Tibial nerve (tissue), 4 donors: Measurements from ENCODE around the gene ABCB4. TPM values are rescaled to one million over a fixed set of nuclear protein-coding genes. Genes with fewer than 3 reads are reported as not detected.

Experiments used
- DNase-seq, 2 donors: peaks; one replicate each; pipeline ENCODE4 v3.0.0-alpha.2; 2019; ENCODE audit warnings: low spot score in 2 of 2
- H3K27ac ChIP-seq, 4 donors: fragments of 200-600 bp; sonication (generic) in 3 of 4; one replicate each; pipeline ENCODE4 v1.5.1; 2017 to 2019; ENCODE audit warnings: mild to moderate bottlenecking in 1 of 4
- H3K27me3 ChIP-seq, 2 donors: fragments of 200-600 bp; sonication (generic) in 1 of 2; one replicate each; pipeline versions ENCODE4 v1.5.1 to v1.6.0; 2017 to 2019
- H3K36me3 ChIP-seq, 3 donors: fragments of 200-600 bp; sonication (generic); one replicate each; pipeline ENCODE4 v1.5.1; 2018 to 2019
- H3K4me1 ChIP-seq, 4 donors: fragments of 200-600 bp; sonication (generic) in 3 of 4; one replicate each; pipeline ENCODE4 v1.5.1; 2017 to 2019
- H3K4me3 ChIP-seq, 4 donors: fragments of 200-600 bp; sonication (generic) in 3 of 4; one replicate each; pipeline ENCODE4 v1.5.1; 2017 to 2019; ENCODE audit warnings: mild to moderate bottlenecking in 1 of 4, moderate library complexity in 1 of 4
- H3K9me3 ChIP-seq, 4 donors: fragments of 200-600 bp; sonication (generic) in 3 of 4; one replicate each; pipeline ENCODE4 v1.5.1; 2017 to 2019
- EP300 ChIP-seq, 2 donors: sonication (generic); formaldehyde crosslinking; IDR thresholded peaks; one replicate each; pipeline ENCODE4 v1.6.1; 2017; ENCODE audit warnings: antibody characterized with exemption in 2 of 2, mild to moderate bottlenecking in 1 of 2
- POLR2A ChIP-seq, 2 donors: fragments of 450-650 bp; IDR thresholded peaks; one replicate each; pipeline ENCODE4 v1.6.1; 2017; ENCODE audit warnings: antibody characterized with exemption in 2 of 2, mild to moderate bottlenecking in 2 of 2, moderate library complexity in 2 of 2
- WGBS, 2 donors: methylation state at CpG; one replicate each; pipeline ENCODE4 v1.1.5; 2018; 5-methylcytosine and 5-hydroxymethylcytosine counted together
- total RNA-seq, 4 donors: library from RNA; depleted of rRNA; stranded (reverse); fragments of >200 nt; gene quantifications; one replicate each; pipeline ENCODE4 v1.1.0, GENCODE V29; 2016
- TF ChIP-seq, protein P1 (sequence below), 5 experiments: fragments of 200-600 bp in 3 of 5; fragments of 450-650 bp in 2 of 5; sonication (generic) in 3 of 5; IDR thresholded peaks; one replicate each; pipeline ENCODE4 v1.5.1; 2016 to 2019; ENCODE audit warnings: antibody characterized with exemption in 5 of 5, mild to moderate bottlenecking in 3 of 5, moderate library complexity in 2 of 5

ABCB4 gene
- total RNA-seq, 4 donors from 2014 or later, result 0.42 to 2.0 (median 1.00) TPM

DNA sequence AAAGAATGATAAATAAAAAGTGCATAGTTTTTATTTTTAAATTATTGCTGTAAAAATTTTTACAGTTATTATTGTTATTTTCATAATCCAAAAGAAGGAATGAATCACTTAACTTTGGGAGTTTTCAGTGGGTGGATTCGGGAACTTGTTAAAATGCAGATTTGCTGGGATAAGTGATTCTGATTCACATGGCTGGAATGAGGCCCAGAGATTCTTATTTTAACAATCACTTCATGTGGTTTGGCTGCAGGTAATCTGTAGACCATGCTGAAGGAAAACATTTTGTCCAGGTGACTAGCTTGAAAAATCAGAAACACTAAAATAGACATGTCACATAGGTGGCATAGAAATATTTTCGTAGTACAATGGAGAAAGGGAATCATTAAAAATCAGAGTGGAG lies 116.1 kb downstream of the ABCB4 start:
- peaks cover 0 to 64% (median 9%) of the 10 kb centered on the region in 3 donors for H3K36me3 ChIP-seq

DNA sequence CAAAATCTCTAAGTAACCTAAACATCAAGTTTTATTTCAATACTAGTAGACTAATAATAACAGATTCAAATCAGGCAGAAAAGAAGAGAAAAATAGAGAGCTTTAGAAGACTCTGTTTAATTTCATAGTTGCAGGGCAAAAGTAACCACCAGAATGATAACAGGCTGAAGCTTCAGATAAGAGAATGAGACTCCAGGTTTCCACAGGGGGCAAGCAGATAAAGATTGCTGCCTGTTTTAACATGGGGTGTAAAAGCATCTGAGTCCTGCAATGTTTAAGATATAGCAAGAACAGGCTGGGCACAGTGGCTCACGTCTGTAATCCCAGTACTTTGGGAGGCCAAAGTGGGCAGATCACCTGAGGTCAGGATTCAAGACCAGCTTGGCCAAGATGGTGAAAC lies 119.0 kb downstream of the ABCB4 start:
- H3K4me3 ChIP-seq, result no peak overlapping the region
- peaks cover 0 to 72% (median 9%) of the 10 kb centered on the region in 3 donors for H3K36me3 ChIP-seq
- H3K27me3 ChIP-seq, result no peaks in the 10 kb centered on the region
- peaks cover 0 to 16% (median 0%) of the 10 kb centered on the region in 4 donors for H3K9me3 ChIP-seq
- H3K4me1 ChIP-seq, result no peaks in the 10 kb centered on the region
- H3K27ac ChIP-seq, result no peak overlapping the region
- DNase-seq, result no peak
- WGBS, 2 donors, result 93 to 100% methylated on average over 1 of the region's 1 CpG
- TF ChIP-seq, protein P1, sequence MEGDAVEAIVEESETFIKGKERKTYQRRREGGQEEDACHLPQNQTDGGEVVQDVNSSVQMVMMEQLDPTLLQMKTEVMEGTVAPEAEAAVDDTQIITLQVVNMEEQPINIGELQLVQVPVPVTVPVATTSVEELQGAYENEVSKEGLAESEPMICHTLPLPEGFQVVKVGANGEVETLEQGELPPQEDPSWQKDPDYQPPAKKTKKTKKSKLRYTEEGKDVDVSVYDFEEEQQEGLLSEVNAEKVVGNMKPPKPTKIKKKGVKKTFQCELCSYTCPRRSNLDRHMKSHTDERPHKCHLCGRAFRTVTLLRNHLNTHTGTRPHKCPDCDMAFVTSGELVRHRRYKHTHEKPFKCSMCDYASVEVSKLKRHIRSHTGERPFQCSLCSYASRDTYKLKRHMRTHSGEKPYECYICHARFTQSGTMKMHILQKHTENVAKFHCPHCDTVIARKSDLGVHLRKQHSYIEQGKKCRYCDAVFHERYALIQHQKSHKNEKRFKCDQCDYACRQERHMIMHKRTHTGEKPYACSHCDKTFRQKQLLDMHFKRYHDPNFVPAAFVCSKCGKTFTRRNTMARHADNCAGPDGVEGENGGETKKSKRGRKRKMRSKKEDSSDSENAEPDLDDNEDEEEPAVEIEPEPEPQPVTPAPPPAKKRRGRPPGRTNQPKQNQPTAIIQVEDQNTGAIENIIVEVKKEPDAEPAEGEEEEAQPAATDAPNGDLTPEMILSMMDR (IDR thresholded peaks at IDR 0.05), result no peak
- TF ChIP-seq EP300 (IDR thresholded peaks at IDR 0.05) (no peak), POLR2A (IDR thresholded peaks at IDR 0.05) (no peak)

More for the DNA sequence above, 116.1 kb downstream of the ABCB4 start:
- TF ChIP-seq EP300 (IDR thresholded peaks at IDR 0.05), result no peak
- TF ChIP-seq, protein P1 (IDR thresholded peaks at IDR 0.05), result no peak
- no peak for TF ChIP-seq POLR2A (IDR thresholded peaks at IDR 0.05)
- 49 to 79% methylated on average over 2 of the region's 2 CpGs for WGBS, 2 donors
- H3K4me1 ChIP-seq, result no peaks in the 10 kb centered on the region
- H3K27ac ChIP-seq, result no peak overlapping the region
- peaks cover 0 to 9% (median 0%) of the 10 kb centered on the region in 4 donors for H3K9me3 ChIP-seq
- no peak overlapping the region for H3K4me3 ChIP-seq
- no peaks in the 10 kb centered on the region for H3K27me3 ChIP-seq
- no peak for DNase-seq

DNA sequence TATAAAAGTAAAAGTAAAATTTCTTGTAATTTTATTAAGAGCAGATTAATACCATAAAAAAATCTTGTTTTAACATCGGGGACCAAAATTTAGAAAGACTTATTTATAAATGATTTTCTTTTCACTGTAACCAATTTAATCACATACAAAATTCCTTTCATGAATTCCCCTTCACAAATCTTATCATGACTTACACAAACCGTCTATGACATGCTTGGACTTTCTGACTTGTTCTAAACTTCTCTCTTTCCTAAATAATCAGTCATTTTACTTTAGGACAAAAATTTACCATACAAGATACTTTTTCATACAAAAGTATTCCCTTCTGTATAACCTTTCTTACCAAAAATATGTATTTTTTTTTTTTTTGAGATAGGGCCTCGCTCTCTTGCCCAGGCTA lies 120.7 kb downstream of the ABCB4 start:
- Histone ChIP-seq H3K9me3 (peaks cover 0 to 16% (median 0%) of the 10 kb centered on the region in 4 donors), H3K27me3 (no peaks in the 10 kb centered on the region), H3K36me3 (peaks cover 0 to 83% (median 9%) of the 10 kb centered on the region in 3 donors), H3K27ac (no peak overlapping the region), H3K4me1 (no peaks in the 10 kb centered on the region), H3K4me3 (no peak overlapping the region)
- 89 to 90% methylated on average over 3 of the region's 3 CpGs for WGBS, 2 donors
- TF ChIP-seq, protein P1 (IDR thresholded peaks at IDR 0.05), result no peak
- TF ChIP-seq EP300 (IDR thresholded peaks at IDR 0.05), result no peak
- no peak for TF ChIP-seq POLR2A (IDR thresholded peaks at IDR 0.05)
- DNase-seq, result no peak

Other genes with a start within 250 kb of the ABCB4 start
- gene CROT, start 130.0 kb downstream of the ABCB4 start, total RNA-seq, result 10 to 100 TPM; 10.9 to 13.1 (median 11.9) TPM
- 10 to 100 TPM; 12.8 to 36.0 (median 22.2) TPM for gene ABCB1, start 125.2 kb upstream of the ABCB4 start, total RNA-seq
- gene RUNDC3B, start 152.7 kb upstream of the ABCB4 start, total RNA-seq, result 10 to 100 TPM in 1 of 4 donors, 1 to 10 TPM in 3; 3.5 to 10.8 (median 4.9) TPM